Measurements from ENCODE around the gene ODAD3.
A peak's percentile ranks its signal among the peaks of the same experiment; 100 is the strongest.

ODAD3 gene

DNA sequence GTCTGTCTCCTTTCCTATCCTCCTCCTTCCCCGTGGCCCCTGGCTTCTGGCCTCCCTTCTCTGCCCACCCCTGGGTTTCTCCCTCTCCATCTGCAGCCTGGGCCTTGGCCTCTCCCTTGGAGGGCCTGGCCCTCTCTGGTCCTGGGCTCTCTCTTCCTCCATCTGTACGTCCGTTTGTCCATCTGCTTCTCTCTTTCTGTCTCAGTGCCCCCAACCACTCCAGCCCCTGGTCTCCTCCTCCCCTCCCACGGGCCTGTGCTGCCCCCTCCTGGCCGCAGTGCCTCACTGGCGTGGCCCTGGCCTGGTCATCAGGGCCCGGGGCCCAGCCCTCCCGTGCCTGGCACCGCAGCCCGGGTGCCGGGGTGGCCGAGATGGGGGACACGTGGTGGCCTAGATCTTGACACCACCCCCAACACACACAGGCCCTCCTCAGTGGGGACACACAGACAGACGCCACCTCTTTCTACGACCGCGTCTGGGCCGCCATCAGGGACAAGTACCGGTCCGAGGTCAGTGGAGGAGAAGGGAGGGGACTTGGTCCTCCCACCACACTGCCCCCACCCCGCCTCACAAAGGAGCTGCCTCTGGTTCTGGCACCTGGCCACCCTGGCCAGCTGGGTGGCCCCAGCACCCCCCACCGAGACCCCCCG is 11.9 kb upstream of the ODAD3 start:
- H3K9ac ChIP-seq (ENCODE audit: low read length), result no peak overlapping the region
- no peaks in the 10 kb centered on the region for H3K27me3 ChIP-seq (ENCODE audit: low read length)
- H2AFZ ChIP-seq (ENCODE audit: low read depth, low read length, severe bottlenecking), result no peak overlapping the region
- no peaks in the 10 kb centered on the region for H3K36me3 ChIP-seq (ENCODE audit: low read length)
- H3K9me2 ChIP-seq (replicated peaks; ENCODE audit: insufficient read depth, low read length), result no peaks in the 10 kb centered on the region
- no peak overlapping the region for H3K27ac ChIP-seq (ENCODE audit: low read depth, low read length)
- no peak overlapping the region for H3K4me3 ChIP-seq (ENCODE audit: insufficient read depth, low read length, poor library complexity, severe bottlenecking)
- 0 out of 2 replicates have a peak, but pooled peaks cover under 1% of the 10 kb centered on the region for H3F3A ChIP-seq (ENCODE audit: insufficient read depth)
- no peak overlapping the region for H3K4me2 ChIP-seq (ENCODE audit: low read depth, low read length, poor library complexity, severe bottlenecking)
- no peaks in the 10 kb centered on the region for H3K9me3 ChIP-seq (ENCODE audit: insufficient read depth, low read length)
- no peaks in the 10 kb centered on the region for H3K79me2 ChIP-seq (ENCODE audit: insufficient read depth, low read length)
- H4K20me1 ChIP-seq (ENCODE audit: low read depth, low read length), result no peaks in the 10 kb centered on the region
- TF ChIP-seq, protein P1, sequence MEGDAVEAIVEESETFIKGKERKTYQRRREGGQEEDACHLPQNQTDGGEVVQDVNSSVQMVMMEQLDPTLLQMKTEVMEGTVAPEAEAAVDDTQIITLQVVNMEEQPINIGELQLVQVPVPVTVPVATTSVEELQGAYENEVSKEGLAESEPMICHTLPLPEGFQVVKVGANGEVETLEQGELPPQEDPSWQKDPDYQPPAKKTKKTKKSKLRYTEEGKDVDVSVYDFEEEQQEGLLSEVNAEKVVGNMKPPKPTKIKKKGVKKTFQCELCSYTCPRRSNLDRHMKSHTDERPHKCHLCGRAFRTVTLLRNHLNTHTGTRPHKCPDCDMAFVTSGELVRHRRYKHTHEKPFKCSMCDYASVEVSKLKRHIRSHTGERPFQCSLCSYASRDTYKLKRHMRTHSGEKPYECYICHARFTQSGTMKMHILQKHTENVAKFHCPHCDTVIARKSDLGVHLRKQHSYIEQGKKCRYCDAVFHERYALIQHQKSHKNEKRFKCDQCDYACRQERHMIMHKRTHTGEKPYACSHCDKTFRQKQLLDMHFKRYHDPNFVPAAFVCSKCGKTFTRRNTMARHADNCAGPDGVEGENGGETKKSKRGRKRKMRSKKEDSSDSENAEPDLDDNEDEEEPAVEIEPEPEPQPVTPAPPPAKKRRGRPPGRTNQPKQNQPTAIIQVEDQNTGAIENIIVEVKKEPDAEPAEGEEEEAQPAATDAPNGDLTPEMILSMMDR (IDR thresholded peaks at IDR 0.05; ENCODE audit: insufficient read depth, low read length, poor library complexity, severe bottlenecking), result peak; percentile 72
- no peak for TF ChIP-seq EZH2phosphoT487 (conservative IDR thresholded peaks at IDR 0.05; ENCODE audit: low read length)

DNA sequence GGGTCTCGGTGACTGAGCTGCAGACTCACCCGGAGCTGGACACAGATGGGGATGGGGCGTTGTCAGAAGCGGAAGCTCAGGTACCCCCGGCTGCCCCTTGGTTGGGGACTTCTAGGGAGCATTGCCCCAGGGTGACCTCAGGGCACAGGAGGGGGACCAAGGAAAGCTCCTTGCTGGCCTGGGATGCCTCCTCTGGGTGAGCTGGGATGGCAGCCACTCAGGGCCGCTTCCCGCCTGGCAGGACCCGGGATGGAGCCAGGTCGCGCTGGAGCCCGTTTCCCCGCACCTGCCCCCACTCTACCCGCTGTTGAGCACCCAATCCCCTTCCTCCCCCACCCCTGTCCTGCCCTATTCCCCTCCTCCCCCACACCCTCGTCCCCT is 11.3 kb upstream of the ODAD3 start:
- H3K4me3 ChIP-seq (ENCODE audit: insufficient read depth, low read length, poor library complexity, severe bottlenecking), result no peak overlapping the region
- TF ChIP-seq EZH2phosphoT487 (conservative IDR thresholded peaks at IDR 0.05; ENCODE audit: low read length), result no peak
- TF ChIP-seq, protein P1 (IDR thresholded peaks at IDR 0.05; ENCODE audit: insufficient read depth, low read length, poor library complexity, severe bottlenecking), result no peak
- H4K20me1 ChIP-seq (ENCODE audit: low read depth, low read length), result no peaks in the 10 kb centered on the region
- no peaks in the 10 kb centered on the region for H3K9me3 ChIP-seq (ENCODE audit: insufficient read depth, low read length)
- H3K9ac ChIP-seq (ENCODE audit: low read length), result no peak overlapping the region
- no peaks in the 10 kb centered on the region for H3K79me2 ChIP-seq (ENCODE audit: insufficient read depth, low read length)
- H3K4me2 ChIP-seq (ENCODE audit: low read depth, low read length, poor library complexity, severe bottlenecking), result no peak overlapping the region
- no peaks in the 10 kb centered on the region for H3F3A ChIP-seq (ENCODE audit: insufficient read depth)
- no peaks in the 10 kb centered on the region for H3K36me3 ChIP-seq (ENCODE audit: low read length)
- H2AFZ ChIP-seq (ENCODE audit: low read depth, low read length, severe bottlenecking), result no peak overlapping the region
- H3K27me3 ChIP-seq (ENCODE audit: low read length), result no peaks in the 10 kb centered on the region
- H3K9me2 ChIP-seq (replicated peaks; ENCODE audit: insufficient read depth, low read length), result no peaks in the 10 kb centered on the region
- no peak overlapping the region for H3K27ac ChIP-seq (ENCODE audit: low read depth, low read length)

DNA sequence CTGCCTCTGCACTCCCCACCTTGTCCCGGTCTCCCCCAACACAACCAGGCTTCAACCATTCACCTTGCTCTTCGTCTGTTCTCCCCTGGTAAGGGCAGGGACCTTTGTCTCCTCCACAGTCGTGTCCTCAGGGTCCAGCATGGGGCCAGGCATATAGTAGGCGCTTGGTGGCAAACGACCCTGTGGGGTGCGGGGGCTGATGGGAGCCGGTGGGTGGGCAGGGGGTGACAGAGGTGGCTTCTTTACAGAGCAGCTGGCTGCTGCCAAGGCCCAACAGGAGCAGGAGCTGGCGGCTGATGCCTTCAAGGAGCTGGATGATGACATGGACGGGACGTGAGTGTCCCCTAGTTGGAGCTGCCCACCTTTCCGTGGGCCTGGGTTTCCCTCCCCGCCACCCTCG is 10.2 kb upstream of the ODAD3 start:
- no peak for TF ChIP-seq EZH2phosphoT487 (conservative IDR thresholded peaks at IDR 0.05; ENCODE audit: low read length)
- TF ChIP-seq, protein P1 (IDR thresholded peaks at IDR 0.05; ENCODE audit: insufficient read depth, low read length, poor library complexity, severe bottlenecking), result no peak
- Histone ChIP-seq H3K27me3 (ENCODE audit: low read length) (no peaks in the 10 kb centered on the region), H3K4me2 (ENCODE audit: low read depth, low read length, poor library complexity, severe bottlenecking) (no peak overlapping the region), H3K9me3 (ENCODE audit: insufficient read depth, low read length) (no peaks in the 10 kb centered on the region), H3K79me2 (ENCODE audit: insufficient read depth, low read length) (no peaks in the 10 kb centered on the region), H3K27ac (ENCODE audit: low read depth, low read length) (no peak overlapping the region), H3K9ac (ENCODE audit: low read length) (no peak overlapping the region), H3F3A (ENCODE audit: insufficient read depth) (no peaks in the 10 kb centered on the region), H4K20me1 (ENCODE audit: low read depth, low read length) (no peaks in the 10 kb centered on the region), H3K9me2 (replicated peaks; ENCODE audit: insufficient read depth, low read length) (no peaks in the 10 kb centered on the region), H3K4me3 (ENCODE audit: insufficient read depth, low read length, poor library complexity, severe bottlenecking) (no peak overlapping the region), H3K36me3 (ENCODE audit: low read length) (no peaks in the 10 kb centered on the region), H2AFZ (ENCODE audit: low read depth, low read length, severe bottlenecking) (no peak overlapping the region)
